ENCODE data around the gene GSG1.

Gene GSG1

DNA sequence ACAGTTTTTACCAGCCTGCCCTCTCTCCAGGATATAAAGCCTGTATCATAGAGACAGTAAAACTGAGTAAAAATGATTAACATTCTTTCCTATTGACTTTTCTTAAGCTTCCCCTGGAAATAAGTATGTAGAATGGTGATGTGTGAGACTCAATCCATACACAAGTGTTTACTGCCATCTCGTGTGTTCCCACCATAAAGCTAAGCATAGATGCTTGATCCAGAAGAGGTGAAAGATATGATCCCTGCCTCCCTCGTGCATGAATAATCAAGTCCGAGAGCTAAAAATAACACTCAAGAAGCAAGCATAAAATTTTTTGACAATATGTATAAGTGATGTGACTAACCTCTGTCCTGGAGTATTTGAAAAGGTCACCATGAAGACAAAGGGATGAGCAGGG, 16.9 kb upstream of the GSG1 start:
- DNase-seq (ENCODE audit: low read depth in 2 of 2): no peak

DNA sequence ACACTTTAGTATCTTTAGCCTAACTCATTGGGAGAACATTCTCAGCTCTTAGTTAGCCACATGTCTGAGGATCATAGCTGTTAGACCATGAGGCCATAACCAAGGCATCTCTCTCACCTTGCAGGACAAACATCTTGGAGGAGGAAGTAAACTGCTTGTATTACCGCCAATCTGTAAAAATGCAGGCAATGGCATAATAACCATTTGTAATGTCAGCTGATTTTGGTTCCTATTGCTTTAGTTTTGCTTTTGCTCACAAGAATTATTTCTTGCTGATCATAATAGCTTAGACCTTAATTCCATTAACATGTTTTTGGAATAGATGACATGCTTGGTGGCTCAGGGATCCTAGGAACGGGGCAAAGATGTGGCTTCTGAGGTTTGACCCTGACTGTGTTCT, 16.4 kb upstream of the GSG1 start:
- no peak for DNase-seq (ENCODE audit: low read depth in 2 of 2)

DNA sequence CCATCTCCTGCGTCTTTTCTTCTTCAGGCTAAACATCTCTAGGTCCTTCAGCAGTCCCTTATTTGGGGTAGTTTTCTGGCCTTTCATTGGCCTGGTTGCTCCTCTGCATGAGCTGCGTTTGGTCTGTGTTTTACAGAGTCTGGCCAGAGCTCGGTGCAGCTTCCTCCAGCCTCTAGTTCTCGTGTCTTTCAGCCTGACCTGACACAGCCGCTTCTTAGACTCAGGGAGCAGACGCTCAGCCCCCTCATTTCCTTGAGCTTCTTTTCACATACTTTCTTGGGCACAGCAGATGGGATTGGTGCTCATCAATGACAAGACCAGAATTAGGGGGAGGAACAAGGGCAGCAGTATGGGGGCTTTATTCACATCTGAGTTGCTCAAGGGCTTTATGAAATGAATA, 13.6 kb upstream of the GSG1 start:
- DNase-seq (ENCODE audit: low read depth in 2 of 2): no peak

DNA sequence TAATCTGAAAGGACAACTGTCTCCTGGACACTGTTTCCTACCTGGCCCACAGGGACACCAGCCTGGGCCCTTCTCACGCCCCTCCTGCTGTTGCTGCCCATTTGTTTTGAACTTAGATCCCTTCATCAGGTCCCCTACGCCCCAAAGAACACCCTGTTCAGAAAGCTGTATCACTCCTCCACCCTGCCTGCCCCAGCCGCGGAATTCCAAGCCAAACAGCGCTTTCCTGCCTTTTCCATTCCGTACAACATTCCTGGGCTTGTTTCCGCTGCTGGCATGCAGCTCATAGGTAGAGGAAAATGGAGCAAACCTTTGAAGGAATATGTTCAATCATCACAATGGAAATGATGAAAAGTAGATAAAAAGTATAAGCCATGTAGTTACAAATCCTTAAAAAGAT, 12.8 kb upstream of the GSG1 start:
- no peak for DNase-seq (ENCODE audit: low read depth in 2 of 2)

DNA sequence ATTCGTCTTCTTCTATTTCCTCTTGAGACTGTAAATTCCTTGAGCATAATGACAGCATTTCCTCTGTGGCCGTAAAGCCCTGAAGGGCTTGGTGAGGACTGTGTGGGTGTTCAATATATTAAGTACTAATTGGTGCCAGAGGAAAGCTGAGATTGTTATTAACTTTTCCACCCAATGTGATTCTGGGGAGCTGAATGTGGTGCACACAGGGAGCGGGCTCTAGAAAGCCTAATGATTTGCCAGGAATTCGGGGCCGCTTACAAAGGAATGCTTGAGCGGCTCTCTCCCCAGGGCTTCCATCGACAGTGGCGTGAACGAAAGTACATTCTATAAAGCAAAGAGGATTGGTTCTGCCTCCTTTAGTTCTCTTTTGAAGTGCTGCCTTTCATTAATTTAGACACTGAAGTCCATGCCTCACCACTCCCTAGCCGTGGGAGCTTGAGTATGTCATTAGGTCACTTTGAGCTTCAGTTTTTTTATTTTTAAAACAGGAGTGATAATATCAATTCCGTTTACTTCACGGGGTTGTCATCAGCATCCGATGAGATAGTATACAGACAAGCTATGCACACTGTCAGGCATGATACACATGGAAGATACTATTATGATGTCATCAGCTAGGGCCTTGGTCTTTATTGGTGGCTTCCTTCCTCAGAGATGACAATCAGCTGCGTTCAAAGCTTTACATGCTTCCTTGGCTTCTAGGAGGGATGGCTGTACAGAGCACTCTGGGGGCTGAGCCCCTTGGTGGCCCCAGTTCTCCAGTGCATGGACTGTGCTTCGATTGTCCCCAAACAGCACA, 11.0 kb upstream of the GSG1 start:
- DNase-seq (ENCODE audit: low read depth in 2 of 2): no peak

DNA sequence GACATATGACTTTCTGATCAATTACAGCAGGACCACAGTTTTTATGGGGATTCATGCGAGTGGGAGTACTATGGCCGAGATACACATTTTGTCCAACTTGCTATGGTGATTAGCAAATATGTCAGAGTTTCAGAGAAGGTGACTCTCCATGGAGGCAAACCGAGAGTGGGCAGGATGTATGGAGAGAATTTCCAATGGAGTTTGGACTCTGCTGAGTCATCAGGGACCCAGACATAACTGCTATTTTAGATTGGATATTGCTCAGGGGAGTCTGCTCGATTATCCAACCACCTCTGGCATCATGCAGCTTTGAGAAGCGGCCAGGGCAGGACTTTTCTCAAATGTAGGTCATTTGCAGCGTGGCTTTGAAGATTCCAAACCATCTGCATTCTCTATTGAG, 9.5 kb upstream of the GSG1 start:
- no peak for DNase-seq (ENCODE audit: low read depth in 2 of 2)

DNA sequence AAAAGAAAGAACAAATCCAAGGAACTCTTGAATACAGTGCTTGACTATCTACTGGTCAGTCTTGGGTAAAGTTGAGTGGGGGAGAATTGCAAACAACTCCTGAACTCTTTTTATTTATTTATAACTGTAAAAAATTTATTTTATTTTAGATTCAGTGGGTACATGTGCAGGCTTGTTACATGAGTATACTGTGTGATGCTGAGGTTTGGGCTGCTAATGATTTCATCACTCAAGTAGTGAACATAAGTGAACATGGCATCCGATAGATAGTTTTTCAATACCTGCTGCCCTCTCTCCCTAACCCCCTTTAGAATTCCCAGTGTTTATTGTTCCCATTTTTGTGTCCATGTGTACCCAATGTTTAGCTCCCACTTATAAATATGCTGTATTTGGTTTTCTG, 3.2 kb upstream of the GSG1 start:
- DNase-seq (ENCODE audit: low read depth in 2 of 2): no peak

DNA sequence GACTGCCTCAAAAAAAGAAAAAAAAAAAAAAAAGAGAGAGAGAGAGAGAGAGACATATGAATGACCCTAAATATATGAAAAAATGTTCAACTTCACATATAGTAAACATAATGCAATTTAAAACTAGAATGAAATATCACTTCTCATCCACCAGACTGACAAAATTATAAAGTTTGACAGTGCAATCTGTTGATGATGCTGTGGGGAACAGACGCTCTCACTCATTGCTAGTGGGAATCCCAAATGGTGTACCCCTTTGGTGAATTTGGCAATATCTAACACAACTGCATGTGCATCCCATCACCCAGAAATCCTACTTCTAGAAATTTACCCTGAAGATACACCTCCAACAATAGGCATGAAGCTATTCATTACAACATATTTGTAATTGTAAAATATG, 2.3 kb upstream of the GSG1 start:
- DNase-seq (ENCODE audit: low read depth in 2 of 2): no peak

DNA sequence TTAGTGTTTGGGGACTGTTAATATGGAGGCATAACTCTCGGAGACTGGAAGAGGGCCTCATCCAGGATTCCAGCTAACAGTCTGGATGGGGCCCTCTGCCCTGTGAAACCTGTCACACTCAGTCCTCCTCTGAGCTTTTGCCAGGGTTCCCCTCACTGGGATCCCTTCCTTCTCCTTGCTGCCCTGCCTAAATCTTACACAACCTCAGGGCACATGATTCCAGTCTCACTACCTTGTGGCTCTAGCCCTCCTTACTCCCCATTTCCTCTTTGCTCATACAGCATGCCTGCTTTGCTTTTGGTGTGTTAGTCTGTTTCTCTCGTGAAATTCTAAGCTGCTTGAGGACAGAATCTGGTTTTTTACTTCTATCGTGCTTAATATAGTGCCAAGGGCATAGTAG, 942 bp upstream of the GSG1 start:
- no peak for DNase-seq (ENCODE audit: low read depth in 2 of 2)

DNA sequence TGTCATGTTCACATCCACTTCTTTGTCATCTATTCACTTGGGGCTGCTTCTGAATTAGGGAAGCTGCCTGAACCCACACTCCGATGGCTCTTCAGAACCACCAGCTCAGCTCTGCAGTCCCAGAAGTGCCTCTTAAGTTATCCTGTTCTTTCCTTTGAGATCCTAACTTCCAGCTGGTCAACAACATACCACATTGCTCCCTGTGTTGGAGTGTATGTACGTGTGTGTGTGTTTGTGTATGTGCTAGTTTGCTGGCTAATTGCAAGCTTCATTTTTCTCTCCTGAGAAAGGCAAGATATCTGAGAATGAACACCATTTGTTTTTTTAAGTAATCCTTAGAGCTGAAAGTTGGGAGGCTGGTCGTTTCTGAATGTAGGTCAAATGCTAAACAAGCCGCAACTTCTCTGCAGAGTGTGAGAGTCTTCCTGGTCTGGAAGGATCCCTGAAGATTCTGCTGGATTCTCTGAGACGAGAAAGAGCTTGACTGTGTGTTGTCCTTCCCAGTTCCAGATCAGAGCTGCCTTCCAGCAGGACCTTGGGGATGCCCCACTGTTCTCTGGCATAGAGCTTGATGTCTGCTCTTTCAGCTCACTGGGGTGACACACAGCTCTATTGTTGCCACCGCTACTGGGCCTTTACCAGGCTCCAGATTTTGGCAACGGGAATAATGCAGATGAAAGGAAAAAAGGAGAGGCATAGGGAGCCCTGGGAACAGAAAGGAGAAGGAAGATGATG, 839 bp downstream of the GSG1 start:
- no peak for DNase-seq (ENCODE audit: low read depth in 2 of 2)

DNA sequence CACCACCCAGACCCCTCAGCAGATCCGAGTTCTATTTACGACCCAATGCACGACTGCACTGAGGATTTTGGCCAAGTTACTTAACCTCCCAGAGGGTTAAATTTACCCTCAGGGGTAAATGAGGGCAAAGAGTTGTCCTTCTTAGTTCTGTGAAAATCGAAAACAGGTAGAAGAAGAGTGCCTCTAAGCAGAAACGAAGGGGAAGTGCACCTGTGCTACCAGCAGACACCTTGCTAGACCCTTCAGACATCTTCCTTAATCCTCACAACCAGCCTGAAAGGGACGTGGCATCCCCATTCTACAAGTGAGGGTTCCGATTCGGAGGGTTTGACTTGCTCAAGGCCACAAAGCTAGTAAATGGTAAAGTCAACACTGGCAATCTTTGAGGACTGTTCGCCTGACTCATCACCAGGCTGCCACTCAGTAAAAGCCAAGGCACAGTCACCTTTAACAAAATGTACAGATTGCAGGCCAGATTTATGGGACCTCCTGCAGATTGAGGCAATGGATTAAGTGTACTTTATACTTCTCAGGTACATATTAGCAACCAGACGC, 1.6 kb downstream of the GSG1 start:
- no peak for DNase-seq (ENCODE audit: low read depth in 2 of 2)

DNA sequence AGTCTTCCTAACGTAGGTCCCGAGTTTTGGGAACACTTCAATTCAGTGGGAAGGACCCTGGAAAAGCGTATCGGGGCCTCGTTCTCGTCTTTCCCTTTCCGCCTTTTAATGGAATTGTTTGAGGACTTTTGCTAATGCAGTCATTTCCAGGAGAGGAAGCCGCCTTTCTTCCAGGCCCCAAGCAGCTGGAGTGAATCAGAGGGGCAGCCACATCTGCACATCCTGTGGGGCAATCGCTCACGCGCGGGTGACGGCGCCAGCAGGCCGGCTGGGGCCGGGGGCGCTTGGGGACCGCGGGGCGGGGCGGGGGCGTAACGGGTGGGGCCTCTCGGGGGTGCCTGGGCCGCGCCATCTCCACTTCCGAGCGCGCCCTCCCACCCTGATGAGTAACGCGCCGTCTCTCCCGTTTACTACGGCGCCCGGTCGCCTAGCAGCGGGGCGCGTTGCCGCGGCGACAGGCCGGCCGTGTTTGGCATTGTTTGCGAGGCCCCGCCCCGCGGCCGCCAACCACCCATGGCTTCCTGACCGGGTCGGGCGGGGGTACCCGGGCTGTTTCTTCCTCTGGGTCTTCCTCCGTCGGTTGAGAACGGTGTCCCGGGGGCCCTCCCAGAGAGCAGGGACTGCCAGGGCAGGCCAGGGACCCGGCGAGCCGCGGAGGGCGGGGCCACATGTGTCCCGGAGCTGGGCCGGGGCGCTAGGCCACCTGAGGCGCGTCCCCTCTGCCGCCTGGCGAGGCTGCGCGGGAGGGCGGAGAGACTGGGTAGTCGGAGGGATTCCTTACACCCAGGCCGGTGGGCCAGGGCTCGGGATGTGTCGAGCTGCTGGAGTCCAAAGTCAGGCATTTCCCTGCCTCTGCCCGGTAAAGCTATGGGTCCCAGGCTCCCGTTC, 2.3 kb downstream of the GSG1 start:
- peak; percentile 83 to 86 for DNase-seq (ENCODE audit: low read depth in 2 of 2)

DNA sequence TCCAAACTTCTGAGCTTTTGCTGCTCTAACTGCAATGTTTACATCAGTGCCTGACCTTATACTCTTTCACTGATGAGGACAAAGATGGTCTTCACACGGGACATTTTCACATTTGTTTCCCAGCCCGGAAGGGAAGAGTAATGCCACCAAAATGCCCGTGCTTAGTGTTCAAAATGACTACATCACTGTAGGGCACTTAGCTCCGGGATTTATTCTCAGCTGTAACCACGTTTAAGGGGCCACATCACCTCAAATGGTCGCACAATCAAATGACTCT, 2.9 kb downstream of the GSG1 start:
- no peak for DNase-seq (ENCODE audit: low read depth in 2 of 2)

DNA sequence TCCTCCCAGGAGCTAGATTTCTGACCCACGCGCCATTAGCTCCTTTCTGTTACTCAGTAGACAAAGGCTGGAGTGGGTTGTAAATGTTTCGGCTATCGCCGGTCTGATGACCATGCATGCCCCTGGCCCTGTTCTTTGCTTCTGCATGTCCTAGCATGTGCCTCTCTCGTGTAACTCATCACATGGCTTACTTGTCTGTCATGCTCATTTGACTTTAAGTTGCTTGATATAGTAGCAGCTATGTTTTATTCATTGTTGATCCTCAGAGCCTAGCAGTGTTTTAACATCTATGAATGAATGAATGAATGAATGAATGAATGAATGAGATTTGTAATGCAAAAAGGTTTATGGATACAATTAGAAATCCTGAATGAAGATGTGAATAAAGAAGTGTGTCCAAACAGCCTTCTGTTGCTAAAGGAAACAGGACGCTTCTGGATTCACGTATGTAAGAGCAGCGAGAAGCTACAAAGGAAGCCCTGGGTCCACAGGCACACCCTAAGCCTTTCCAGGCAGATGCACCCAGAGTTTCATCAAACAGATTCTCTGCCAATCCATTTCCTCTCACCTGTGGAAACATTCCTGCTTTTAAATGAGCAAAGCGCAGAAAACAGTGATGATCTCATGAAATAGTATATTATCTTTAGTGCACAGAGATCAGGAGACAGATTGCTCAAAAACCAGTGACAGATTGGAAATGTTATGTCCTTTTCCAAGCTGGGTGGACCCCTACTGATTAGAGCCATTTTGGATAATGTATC, 3.4 kb downstream of the GSG1 start:
- no peak for DNase-seq (ENCODE audit: low read depth in 2 of 2)

DNA sequence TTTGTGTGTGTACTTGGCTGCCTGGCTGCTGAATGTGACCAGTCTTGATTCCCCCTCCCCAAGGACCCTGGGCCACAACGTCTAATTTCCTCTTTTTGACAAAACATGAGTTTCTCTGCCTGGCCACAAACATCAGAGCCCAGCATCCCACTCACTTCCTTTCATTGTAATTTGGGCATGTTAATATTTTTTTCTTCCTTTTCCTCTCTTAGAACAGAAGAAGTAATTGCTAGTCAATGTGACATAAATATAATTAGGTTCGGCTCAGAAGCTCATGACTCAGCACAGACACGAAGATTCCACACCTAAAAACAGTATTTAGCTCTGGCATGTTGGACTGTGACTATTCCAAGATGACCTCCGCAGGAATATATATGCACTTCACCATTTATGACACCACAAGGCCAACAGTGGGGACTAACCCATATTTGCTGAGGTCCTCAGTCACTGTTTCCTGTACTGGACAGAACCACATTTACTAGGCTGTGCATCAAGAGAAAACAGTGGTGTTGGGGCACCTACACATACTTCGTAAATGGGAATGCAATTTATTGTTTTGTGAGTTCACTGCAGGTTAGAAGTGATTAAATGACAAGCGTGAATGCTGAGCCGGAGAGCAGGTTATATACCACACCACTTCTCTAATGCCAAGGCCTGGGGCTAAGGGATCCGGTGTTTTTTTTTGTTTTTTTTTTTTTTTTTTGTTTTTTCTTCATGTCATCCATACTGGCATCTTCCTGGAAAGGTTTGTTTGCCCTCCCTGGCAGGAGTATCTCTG, 4.2 kb downstream of the GSG1 start:
- no peak for DNase-seq (ENCODE audit: low read depth in 2 of 2)

DNA sequence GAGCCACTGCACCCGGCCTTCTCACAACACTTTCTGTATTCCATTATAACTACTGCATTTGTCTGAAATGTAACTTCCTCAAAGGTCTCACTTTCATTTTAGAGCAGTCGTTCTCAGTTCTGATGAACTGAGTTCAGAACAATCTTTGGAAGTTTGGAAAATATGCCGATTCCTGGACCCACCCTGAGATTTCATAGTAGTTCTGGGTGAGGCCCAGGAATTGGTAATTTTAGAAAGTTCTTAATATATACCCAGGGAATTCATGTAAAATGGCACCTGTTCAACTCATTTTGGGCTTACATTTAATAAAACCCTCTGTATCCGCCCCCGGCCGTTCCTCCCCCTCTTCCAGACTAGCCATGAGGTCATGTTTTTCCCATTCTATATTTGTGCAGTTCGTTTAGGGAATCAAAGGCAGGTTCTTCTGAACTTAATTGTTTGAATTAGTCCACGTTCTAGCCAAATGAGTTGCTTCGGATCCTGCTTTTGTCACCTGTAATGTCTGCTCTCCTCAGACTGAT, 5.9 kb downstream of the GSG1 start:
- no peak for DNase-seq (ENCODE audit: low read depth in 2 of 2)

DNA sequence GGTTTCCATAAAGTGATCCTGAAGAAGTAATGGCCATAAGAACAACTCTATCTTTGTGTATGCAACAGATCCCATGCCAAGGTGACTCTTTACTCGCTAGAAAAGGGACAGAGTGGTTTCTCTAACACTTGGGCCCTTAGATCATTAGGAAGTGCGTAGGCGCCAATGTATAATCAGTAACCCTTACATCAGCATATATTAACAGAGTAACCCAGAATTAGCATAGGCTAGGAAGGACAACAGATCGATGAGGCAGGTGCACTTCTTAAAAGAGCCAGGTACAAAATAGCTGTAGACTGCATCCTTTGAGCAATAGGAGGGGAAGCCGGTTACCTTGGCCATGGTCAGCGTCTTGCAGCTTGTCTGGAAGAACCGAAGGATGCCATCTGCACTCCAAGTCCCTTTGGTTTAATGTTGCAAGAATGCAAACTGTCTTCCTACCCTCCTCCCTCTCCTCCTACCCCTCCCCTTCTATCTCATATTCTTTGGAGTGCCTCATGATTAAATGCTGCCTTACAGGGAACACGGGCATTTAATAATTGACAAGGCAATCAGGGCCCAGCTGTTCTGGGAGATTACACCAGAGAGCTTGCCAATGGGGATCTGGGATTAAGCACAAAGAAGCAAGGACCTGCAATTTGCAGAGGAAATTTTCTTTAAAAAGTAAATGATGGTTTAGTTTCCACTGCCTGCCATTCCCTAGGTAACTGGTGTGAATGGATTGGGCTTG, 8.0 kb downstream of the GSG1 start:
- DNase-seq (ENCODE audit: low read depth in 2 of 2): no peak

DNA sequence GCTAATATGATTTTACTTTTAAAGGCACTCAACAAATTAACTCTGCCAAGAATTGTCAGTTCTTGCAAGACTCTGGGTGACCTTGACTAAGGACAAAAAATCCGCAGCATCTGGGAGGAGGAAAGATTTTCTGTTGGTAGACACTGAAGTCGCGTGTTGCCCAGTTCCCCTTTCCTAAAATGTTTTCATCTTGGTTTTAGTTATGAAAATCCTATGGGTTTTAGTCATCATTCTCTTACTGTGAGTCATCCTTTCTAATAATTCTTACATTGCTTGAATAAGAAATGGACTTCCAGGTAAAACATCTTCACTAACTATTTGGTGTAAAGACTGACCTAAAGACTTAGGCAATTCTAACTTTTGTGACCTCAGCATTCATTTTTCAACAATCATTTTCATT, 9.1 kb downstream of the GSG1 start:
- DNase-seq (ENCODE audit: low read depth in 2 of 2): no peak

DNA sequence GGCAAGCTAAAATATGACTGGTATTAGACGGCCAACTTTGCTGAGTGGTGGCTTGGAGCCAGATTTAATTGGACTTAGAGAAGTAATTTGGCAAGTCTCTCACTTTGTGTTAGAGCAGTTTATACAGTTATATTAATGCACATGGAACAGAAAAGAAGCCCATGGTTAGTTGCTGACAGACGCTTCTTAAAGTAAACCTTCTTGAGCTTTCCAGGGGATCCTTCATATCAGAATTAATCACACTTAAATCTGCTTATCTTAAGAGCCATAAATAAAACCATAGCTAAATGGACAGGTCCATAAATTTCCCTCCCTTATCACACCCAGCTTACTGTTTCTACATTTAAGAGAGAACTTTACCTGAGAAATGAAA, 9.6 kb downstream of the GSG1 start:
- DNase-seq (ENCODE audit: low read depth in 2 of 2): no peak
